SKM-1 (cell line): Measurements from ENCODE around the gene BOD1L2.

Experiments
- DNase-seq: peaks from one replicate; lab custom pipeline; 2025; ENCODE audit not compliant: unreplicated experiment; lab: John Stamatoyannopoulos, UW

The BOD1L2 gene

GRCh38 chr18:57146956-57147636 is at the start of gene BOD1L2:
Gene BOD1L2 (plus strand): TSS chr18:57147087. CDS start chr18:57147313, 226 bp downstream.
- DNase-seq = no peak

- DNase-seq = no peak
Measured at GRCh38 chr18:57107140-57107832, 39.6 kb upstream of the BOD1L2 start.

- no peak for DNase-seq
Measured at GRCh38 chr18:57110290-57110689, 36.6 kb upstream of the BOD1L2 start.

- DNase-seq = no peak
Measured at GRCh38 chr18:57113799-57114420, 33.0 kb upstream of the BOD1L2 start.

GRCh38 chr18:57116598-57117132 is 30.2 kb upstream of the BOD1L2 start:
- DNase-seq = no peak

GRCh38 chr18:57121542-57122112 is 25.3 kb upstream of the BOD1L2 start:
- DNase-seq = no peak

GRCh38 chr18:57122936-57123510 is 23.9 kb upstream of the BOD1L2 start:
- DNase-seq = no peak

- DNase-seq = no peak
Measured at GRCh38 chr18:57125627-57126026, 21.3 kb upstream of the BOD1L2 start.

GRCh38 chr18:57128220-57128932 is 18.5 kb upstream of the BOD1L2 start:
- DNase-seq = no peak

GRCh38 chr18:57131101-57131500 is 15.8 kb upstream of the BOD1L2 start:
- no peak for DNase-seq

- DNase-seq = no peak
Measured at GRCh38 chr18:57131782-57132181, 15.1 kb upstream of the BOD1L2 start.

GRCh38 chr18:57134618-57135135 is 12.2 kb upstream of the BOD1L2 start:
- no peak for DNase-seq

GRCh38 chr18:57135699-57136098 is 11.2 kb upstream of the BOD1L2 start:
- DNase-seq = no peak

GRCh38 chr18:57137847-57138246 is 9.0 kb upstream of the BOD1L2 start:
- no peak for DNase-seq

GRCh38 chr18:57141208-57142129 is 5.4 kb upstream of the BOD1L2 start:
- no peak for DNase-seq

- DNase-seq = no peak
Measured at GRCh38 chr18:57142324-57142723, 4.6 kb upstream of the BOD1L2 start.

GRCh38 chr18:57143265-57143664 is 3.6 kb upstream of the BOD1L2 start:
- no peak for DNase-seq

- DNase-seq = no peak
Measured at GRCh38 chr18:57148263-57148662, 1.4 kb downstream of the BOD1L2 start.

- DNase-seq = no peak
Measured at GRCh38 chr18:57149051-57149450, 2.2 kb downstream of the BOD1L2 start.
